B cell (primary cell): Measurements from ENCODE around the gene RAB12. TPM values are rescaled to one million over a fixed set of nuclear protein-coding genes. Genes with fewer than 3 reads are reported as not detected.

Experiments
- ATAC-seq: fragments of 200-7000 bp; cut with Tn5 transposase; one replicate; pipeline ENCODE4 v1.10.0; 2021; ENCODE audit warnings: low read depth, mild to moderate bottlenecking, moderate number of reproducible peaks, moderate library complexity
- CTCF ChIA-PET: fragments of 350-600 bp; sonication (Branson Sonifier 250); formaldehyde crosslinking; loops from one replicate; lab custom pipeline; 2021; ENCODE audit warnings: antibody characterized with exemption, inconsistent platforms; lab: Charles Lee
- POLR2A ChIA-PET: fragments of 350-600 bp; sonication (Branson Sonifier 250); formaldehyde crosslinking; loops from one replicate; lab custom pipeline; 2021; ENCODE audit warnings: antibody characterized with exemption; lab: Charles Lee
- DNase-seq: peaks from one replicate; pipeline ENCODE4 v3.0.0; 2013
- H2AFZ ChIP-seq: 2 replicates; pipeline ENCODE4 v1.6.1; 2012; ENCODE audit warnings: mild to moderate bottlenecking, low read depth, low read length; ENCODE audit not compliant: insufficient read depth, poor library complexity, severe bottlenecking
- H3K27ac ChIP-seq, 2 donors: 1 replicate in 1 of 2; 2 replicates in 1 of 2; pipeline ENCODE4 v1.5.1; 2012 to 2013; ENCODE audit warnings: low read length in 2 of 2, mild to moderate bottlenecking in 2 of 2, moderate library complexity in 1 of 2
- H3K27me3 ChIP-seq, 4 experiments: fragments of 200-600 bp in 1 of 4; sonication (generic) in 1 of 4; replicated peaks in 1 of 4; 1 replicate in 2 of 4; 2 replicates in 2 of 4; pipeline versions ENCODE4 v1.6.1 to v1.7.0; 2013 to 2016; ENCODE audit warnings: low read length in 3 of 4, mild to moderate bottlenecking in 2 of 4, mixed read lengths in 1 of 4, moderate library complexity in 1 of 4; ENCODE audit not compliant: insufficient read depth in 4 of 4, control insufficient read depth in 3 of 4; ENCODE audit errors: control extremely low read depth in 1 of 4
- H3K36me3 ChIP-seq, 2 experiments: replicated peaks in 1 of 2; 1 replicate in 1 of 2; 2 replicates in 1 of 2; pipeline versions ENCODE4 v1.6.1 to v1.7.1; 2013; ENCODE audit warnings: low read length in 1 of 2; ENCODE audit not compliant: insufficient read depth in 2 of 2, control insufficient read depth in 1 of 2; ENCODE audit errors: control extremely low read depth in 1 of 2, extremely low read depth in 1 of 2
- H3K4me1 ChIP-seq, 2 donors: fragments of 200-600 bp in 1 of 2; sonication (generic) in 1 of 2; 1 replicate in 1 of 2; 2 replicates in 1 of 2; pipeline versions ENCODE4 v1.5.1 to v1.6.1; 2013 to 2017; ENCODE audit warnings: low read length in 2 of 2; ENCODE audit not compliant: control insufficient read depth in 2 of 2, insufficient read depth in 2 of 2
- H3K4me2 ChIP-seq: replicated peaks from 2 replicates; pipeline ENCODE3; 2012; ENCODE audit warnings: mild to moderate bottlenecking, low read depth, low read length; ENCODE audit not compliant: poor library complexity, severe bottlenecking
- H3K4me3 ChIP-seq, 5 experiments: fragments of 200-600 bp in 1 of 5; sonication (generic) in 1 of 5; 1 replicate in 3 of 5; 2 replicates in 2 of 5; pipeline versions ENCODE4 v1.5.1 to v1.7.0; 2011 to 2016; ENCODE audit warnings: low read length in 4 of 5, mild to moderate bottlenecking in 4 of 5, low read depth in 2 of 5, control low read depth in 1 of 5, moderate library complexity in 1 of 5; ENCODE audit not compliant: insufficient read depth in 1 of 5; ENCODE audit errors: control extremely low read depth in 1 of 5, extremely low read depth in 1 of 5
- H3K79me2 ChIP-seq: fragments of 200-600 bp; sonication (generic); one replicate; pipeline ENCODE4 v1.6.0; 2016; ENCODE audit warnings: low read length; ENCODE audit not compliant: control insufficient read depth, insufficient read depth
- H3K9ac ChIP-seq: fragments of 200-600 bp; sonication (generic); 2 replicates; pipeline ENCODE4 v1.6.1; 2017; ENCODE audit warnings: mild to moderate bottlenecking, low read length, moderate library complexity
- H3K9me3 ChIP-seq, 3 donors: one replicate each; pipeline versions ENCODE4 v1.6.1 to v1.7.1; 2013; ENCODE audit warnings: low read length in 2 of 3; ENCODE audit not compliant: control insufficient read depth in 2 of 3, insufficient read depth in 1 of 3; ENCODE audit errors: control extremely low read depth in 1 of 3
- H4K20me1 ChIP-seq: 2 replicates; pipeline ENCODE4 v1.6.0; 2012; ENCODE audit warnings: mild to moderate bottlenecking, low read length; ENCODE audit not compliant: insufficient read depth, control insufficient read depth, poor library complexity, severe bottlenecking
- H3K27ac Mint-ChIP-seq: one replicate; pipeline ENCODE4 v1.8.0; 2021; ENCODE audit warnings: mixed read lengths
- H3K27me3 Mint-ChIP-seq: one replicate; pipeline ENCODE4 v1.8.0; 2021; ENCODE audit warnings: mixed read lengths
- H3K4me1 Mint-ChIP-seq: one replicate; pipeline ENCODE4 v1.8.0; 2021; ENCODE audit warnings: mixed read lengths
- H3K4me3 Mint-ChIP-seq: one replicate; pipeline ENCODE4 v1.8.0; 2021; ENCODE audit warnings: mixed read lengths
- H3K9me3 Mint-ChIP-seq: one replicate; pipeline ENCODE4 v1.8.0; 2022; ENCODE audit warnings: mixed read lengths; ENCODE audit not compliant: insufficient read depth
- CTCF ChIP-seq: fragments of 200-600 bp; IDR thresholded peaks from one replicate; pipeline ENCODE4 v1.8.0; 2022; ENCODE audit warnings: antibody characterized with exemption, mild to moderate bottlenecking
- EZH2 ChIP-seq: IDR thresholded peaks from 2 replicates; pipeline ENCODE4 v1.6.1; 2012; ENCODE audit warnings: borderline replicate concordance, low read depth, mild to moderate bottlenecking, moderate library complexity, low read length; ENCODE audit not compliant: insufficient read depth, poor library complexity, severe bottlenecking
- WGBS: methylation state at CpG from one replicate; pipeline ENCODE4 v1.1.5; 2013; ENCODE audit warnings: missing lambda C conversion rate; ENCODE audit not compliant: insufficient coverage; 5-methylcytosine and 5-hydroxymethylcytosine counted together
- intact Hi-C: fragments of 100-400 bp; cut with micrococcal nuclease; formaldehyde crosslinking; loops from one replicate; pipeline ENCODE4 v1.10.0; 2022
- polyA plus RNA-seq: library from polyadenylated mRNA; depleted of rRNA; stranded (reverse); fragments of >200 nt; gene quantifications from 2 replicates; pipeline ENCODE4 v1.2.3, GENCODE V29; 2012
- total RNA-seq, 2 donors: library from RNA; stranded (reverse); fragments of 120-200 nt in 1 of 2; gene quantifications; 1 replicate in 1 of 2; 2 replicates in 1 of 2; pipeline versions ENCODE4 v1.2.3 to v1.2.4, GENCODE V29; 2013 to 2022

RAB12 gene
- total and polyA plus RNA-seq, 2 donors (not counting 1 experiment from before 2014, with no cell fraction given), result 12.8 to 38.7 TPM

- Mint-ChIP-seq H3K9me3 (peaks cover 2% of the 10 kb centered on the region), H3K4me3 (no peak overlapping the region), H3K4me1 (no peaks in the 10 kb centered on the region), H3K27ac (no peak overlapping the region), H3K27me3 (peaks cover 37% of the 10 kb centered on the region)
- intact Hi-C loops, result no loop called here
- Histone ChIP-seq H3K79me2 (no peaks in the 10 kb centered on the region), H3K36me3 (no peaks in the 10 kb centered on the region), H3K9ac (no peak overlapping the region), H3K4me2 (no peak overlapping the region), H3K4me1 (no peaks in the 10 kb centered on the region), H3K4me3 (no peak overlapping the region), H3K9me3 (peaks cover 0 to 3% (median 0%) of the 10 kb centered on the region in 3 donors), H3K27ac (no peak overlapping the region), H2AFZ (no peak overlapping the region), H4K20me1 (no peaks in the 10 kb centered on the region), H3K27me3 (peaks cover 0 to 9% (median 0%) of the 10 kb centered on the region in 4 experiments)
- WGBS, result 82% methylated on average over 6 of the region's 8 CpGs
- ATAC-seq (no peak), DNase-seq (no peak)
- ChIA-PET CTCF (no interaction called here), POLR2A (no interaction called here)
- TF ChIP-seq CTCF (no peak), EZH2 (no peak)
Measured at GRCh38 chr18:8584798-8585197, 24.4 kb upstream of the RAB12 start.

- no peaks in the 10 kb centered on the region for H3K4me1 ChIP-seq
- no peak for ATAC-seq
- H2AFZ ChIP-seq, result peak overlapping the region; percentile 27
- no peak for TF ChIP-seq CTCF
- TF ChIP-seq EZH2, result no peak
- no peak overlapping the region for H3K27ac ChIP-seq
- ChIA-PET POLR2A (no interaction called here), CTCF (no interaction called here)
- H3K9me3 ChIP-seq, result peaks cover 0 to 4% (median 0%) of the 10 kb centered on the region in 3 donors
- H3K36me3 ChIP-seq, result no peaks in the 10 kb centered on the region
- Mint-ChIP-seq H3K27ac (no peak overlapping the region), H3K9me3 (peaks cover 7% of the 10 kb centered on the region), H3K27me3 (peaks cover 28% of the 10 kb centered on the region), H3K4me1 (no peaks in the 10 kb centered on the region), H3K4me3 (no peak overlapping the region)
- intact Hi-C loops, result no loop called here
- peaks cover 0 to 6% (median 0%) of the 10 kb centered on the region in 4 experiments for H3K27me3 ChIP-seq
- no peak overlapping the region for H3K9ac ChIP-seq
- no peaks in the 10 kb centered on the region for H4K20me1 ChIP-seq
- no peak for DNase-seq
- H3K4me3 ChIP-seq, result no peak overlapping the region
- H3K79me2 ChIP-seq, result no peaks in the 10 kb centered on the region
- WGBS, result no CpG with 5 or more reads among the region's 4 CpGs
- H3K4me2 ChIP-seq, result no peak overlapping the region
Measured at GRCh38 chr18:8586941-8587340, 22.3 kb upstream of the RAB12 start.
